ENCODE measurements around the gene CDA. TPM values are rescaled to one million over a fixed set of nuclear protein-coding genes. Genes with fewer than 3 reads are reported as not detected.
A peak's percentile ranks its signal among the peaks of the same experiment; 100 is the strongest.

Gene CDA
- total RNA-seq, 2 donors from 2014 or later = 29.1 to 110 TPM

DNA sequence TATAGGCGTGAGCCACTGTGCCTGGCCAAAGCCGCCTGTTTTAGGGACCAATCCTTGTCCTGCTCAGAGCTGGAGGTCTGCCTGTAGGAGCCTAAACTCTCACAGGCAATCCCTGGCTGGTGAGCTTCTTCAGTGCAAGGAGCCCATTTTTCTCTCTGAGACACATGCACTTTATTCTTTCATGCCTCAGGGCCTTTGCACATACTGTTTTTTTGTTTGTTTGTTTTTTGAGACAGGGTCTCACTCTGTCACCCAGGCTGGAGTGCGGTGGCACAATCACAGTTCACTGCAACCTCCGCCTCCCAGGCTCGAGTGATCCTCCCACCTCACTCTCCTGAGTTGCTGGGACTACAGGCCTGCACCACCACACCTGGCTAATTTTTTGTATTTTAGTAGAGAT lies 22.8 kb downstream of the CDA start:
- H3K4me1 ChIP-seq = peaks cover 4% of the 10 kb centered on the region

DNA sequence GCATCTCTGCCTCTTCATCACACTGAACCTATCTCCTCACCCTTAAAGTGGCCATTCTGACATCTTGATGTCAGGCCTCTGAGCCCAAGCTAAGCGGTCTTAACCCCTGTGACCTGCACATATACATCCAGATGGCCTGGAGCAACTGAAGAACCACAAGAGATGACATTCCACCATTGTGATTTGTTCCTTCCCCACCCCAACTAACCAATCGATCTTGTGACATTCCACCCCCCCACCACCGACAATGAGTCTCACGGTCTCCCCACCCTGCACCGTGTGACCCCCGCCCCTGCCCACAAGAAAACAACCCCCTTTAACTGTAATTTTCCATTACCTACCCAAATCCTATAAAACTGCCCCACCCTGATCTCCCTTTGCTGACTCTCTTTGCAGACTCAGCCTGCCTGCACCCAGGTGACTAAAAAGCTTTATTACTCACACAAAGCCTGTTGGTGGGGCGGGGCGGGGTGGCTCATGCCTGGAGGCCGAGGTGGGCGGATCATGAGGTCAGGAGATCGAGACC lies 23.4 kb downstream of the CDA start:
- H3K9ac ChIP-seq (ENCODE audit: low read depth in 2 of 2, low read length in 2 of 2) = no peak overlapping the region
- no peaks in the 10 kb centered on the region for H3K36me3 ChIP-seq
- no peaks in the 10 kb centered on the region for H3K9me3 ChIP-seq
- no peaks in the 10 kb centered on the region for H3K27me3 ChIP-seq
- H3K27ac ChIP-seq = peak overlapping the region; percentile 91
- H3K4me3 ChIP-seq = no peak overlapping the region
- peak; percentile 82 for DNase-seq
- TF ChIP-seq, protein P1, sequence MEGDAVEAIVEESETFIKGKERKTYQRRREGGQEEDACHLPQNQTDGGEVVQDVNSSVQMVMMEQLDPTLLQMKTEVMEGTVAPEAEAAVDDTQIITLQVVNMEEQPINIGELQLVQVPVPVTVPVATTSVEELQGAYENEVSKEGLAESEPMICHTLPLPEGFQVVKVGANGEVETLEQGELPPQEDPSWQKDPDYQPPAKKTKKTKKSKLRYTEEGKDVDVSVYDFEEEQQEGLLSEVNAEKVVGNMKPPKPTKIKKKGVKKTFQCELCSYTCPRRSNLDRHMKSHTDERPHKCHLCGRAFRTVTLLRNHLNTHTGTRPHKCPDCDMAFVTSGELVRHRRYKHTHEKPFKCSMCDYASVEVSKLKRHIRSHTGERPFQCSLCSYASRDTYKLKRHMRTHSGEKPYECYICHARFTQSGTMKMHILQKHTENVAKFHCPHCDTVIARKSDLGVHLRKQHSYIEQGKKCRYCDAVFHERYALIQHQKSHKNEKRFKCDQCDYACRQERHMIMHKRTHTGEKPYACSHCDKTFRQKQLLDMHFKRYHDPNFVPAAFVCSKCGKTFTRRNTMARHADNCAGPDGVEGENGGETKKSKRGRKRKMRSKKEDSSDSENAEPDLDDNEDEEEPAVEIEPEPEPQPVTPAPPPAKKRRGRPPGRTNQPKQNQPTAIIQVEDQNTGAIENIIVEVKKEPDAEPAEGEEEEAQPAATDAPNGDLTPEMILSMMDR (IDR thresholded peaks at IDR 0.05) = no peak
- intact Hi-C loops (cut with DNase I) = no loop called here
- peaks cover 4% of the 10 kb centered on the region for H3K4me1 ChIP-seq

More for the DNA sequence above, 22.8 kb downstream of the CDA start:
- intact Hi-C loops (cut with DNase I) = no loop called here
- TF ChIP-seq, protein P1 (IDR thresholded peaks at IDR 0.05) = no peak
- H3K27me3 ChIP-seq = no peaks in the 10 kb centered on the region
- no peaks in the 10 kb centered on the region for H3K9me3 ChIP-seq
- peak overlapping the region; percentile 91 for H3K27ac ChIP-seq
- H3K9ac ChIP-seq (ENCODE audit: low read depth in 2 of 2, low read length in 2 of 2) = no peak overlapping the region
- DNase-seq = no peak
- H3K4me3 ChIP-seq = no peak overlapping the region
- H3K36me3 ChIP-seq = no peaks in the 10 kb centered on the region

DNA sequence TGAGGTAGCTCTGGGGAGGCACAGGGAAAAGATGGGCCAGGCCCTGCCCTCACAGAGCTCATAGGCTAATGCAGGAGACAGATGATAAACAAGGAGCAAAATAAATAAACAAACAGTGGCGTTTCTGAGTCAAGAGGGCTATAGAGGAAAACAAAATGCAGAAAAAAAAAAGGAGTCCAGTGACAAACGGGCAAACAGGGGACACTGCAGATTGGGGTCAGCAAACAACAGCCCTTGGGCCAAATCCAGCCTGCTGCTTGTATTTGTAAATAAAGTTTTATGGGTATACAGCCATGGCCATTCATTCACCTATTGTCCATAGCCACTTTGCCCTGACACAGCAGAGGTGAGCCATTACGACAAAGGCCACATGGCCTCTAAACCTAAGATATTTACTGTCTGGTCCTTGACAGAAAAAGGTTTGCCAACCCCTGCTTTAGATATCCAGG lies 25.3 kb downstream of the CDA start:
- TF ChIP-seq, protein P1 (IDR thresholded peaks at IDR 0.05) = no peak
- peak overlapping the region in 1 of 2 donors; percentile 46 for H3K9ac ChIP-seq (ENCODE audit: low read depth in 2 of 2, low read length in 2 of 2)
- no peaks in the 10 kb centered on the region for H3K36me3 ChIP-seq
- no peaks in the 10 kb centered on the region for H3K9me3 ChIP-seq
- no peaks in the 10 kb centered on the region for H3K27me3 ChIP-seq
- H3K4me3 ChIP-seq = no peak overlapping the region
- intact Hi-C loops (cut with DNase I) = no loop called here
- no peak for DNase-seq
- H3K27ac ChIP-seq = peak overlapping the region; percentile 91
- H3K4me1 ChIP-seq = peaks cover 4% of the 10 kb centered on the region

DNA sequence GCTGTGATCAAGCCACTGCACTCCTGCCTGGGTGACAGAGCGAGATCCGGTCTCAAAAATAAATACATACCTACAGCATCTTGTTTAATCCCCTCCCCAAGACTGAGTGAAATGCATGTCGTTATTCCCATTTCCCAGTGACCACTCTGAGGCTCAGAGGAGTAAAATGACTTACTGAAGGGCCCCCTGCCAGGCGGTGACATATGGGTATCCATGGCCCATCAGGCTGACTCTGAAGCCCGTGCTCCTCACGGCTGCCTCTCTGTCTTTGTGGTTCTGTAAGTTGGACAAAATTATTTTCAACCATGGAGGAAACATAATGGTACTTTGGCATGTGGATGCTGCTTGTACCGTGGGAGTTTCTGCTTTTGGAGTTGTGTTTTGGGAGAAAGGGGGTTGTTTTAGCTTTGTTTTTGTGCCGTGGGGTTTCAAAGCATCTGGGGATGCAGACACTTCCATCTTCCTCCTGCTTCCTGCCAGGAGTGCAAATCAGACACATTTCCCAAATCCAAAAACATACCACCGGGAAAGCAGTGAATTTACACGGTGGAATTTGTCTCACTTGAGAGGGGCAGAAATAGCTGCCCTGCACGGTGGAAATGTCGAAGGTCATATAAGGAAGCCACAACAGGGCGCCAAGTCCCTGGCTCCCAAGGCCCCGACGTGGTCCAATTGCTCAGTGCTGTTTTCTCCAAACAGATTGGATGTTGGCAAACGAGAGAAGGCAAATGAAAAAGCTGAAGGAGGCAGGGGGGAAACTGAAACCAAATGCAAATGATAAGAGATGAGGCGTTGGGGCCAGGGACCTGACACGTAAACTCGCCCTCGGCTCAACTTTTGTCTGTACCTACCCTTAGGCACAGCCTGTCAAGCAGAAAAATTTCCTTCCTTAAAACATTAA lies 27.3 kb downstream of the CDA start:
- TF ChIP-seq, protein P1 (IDR thresholded peaks at IDR 0.05) = no peak
- Histone ChIP-seq H3K36me3 (no peaks in the 10 kb centered on the region), H3K4me3 (no peak overlapping the region), H3K27me3 (no peaks in the 10 kb centered on the region), H3K9me3 (no peaks in the 10 kb centered on the region), H3K27ac (no peak overlapping the region), H3K9ac (ENCODE audit: low read depth in 2 of 2, low read length in 2 of 2) (no peak overlapping the region), H3K4me1 (peaks cover 4% of the 10 kb centered on the region)
- DNase-seq = no peak
- intact Hi-C loops (cut with DNase I) = no loop called here

DNA sequence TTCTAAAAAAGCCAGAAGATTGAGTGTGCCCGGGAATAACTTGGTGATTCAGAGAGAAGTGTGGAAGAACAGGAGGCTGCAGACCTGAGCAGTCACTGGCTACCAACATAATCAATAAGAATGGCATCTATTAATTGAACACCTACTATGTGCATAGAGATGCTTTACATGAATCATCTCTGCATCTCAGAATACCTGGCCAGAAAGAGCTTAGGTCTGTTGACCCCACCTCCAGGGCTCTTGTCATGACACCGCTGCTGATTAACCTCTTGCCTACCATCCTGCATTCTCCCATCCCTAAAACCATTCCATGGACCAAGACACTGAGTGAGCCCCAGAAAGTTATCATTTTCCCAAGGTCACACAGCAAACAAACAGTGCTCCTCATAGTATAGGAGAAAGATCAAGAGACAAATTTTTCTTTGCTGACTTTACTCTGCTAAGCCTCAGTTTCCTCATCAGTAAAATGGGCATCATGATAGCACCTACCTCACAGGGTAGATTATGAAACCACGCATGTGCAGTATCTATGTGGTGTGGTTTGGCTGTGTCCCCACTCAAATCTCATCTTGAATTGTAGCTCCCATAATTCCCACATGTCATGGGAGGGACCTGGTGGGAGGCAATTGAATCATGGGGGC lies 28.1 kb downstream of the CDA start:
- peaks cover 4% of the 10 kb centered on the region for H3K4me1 ChIP-seq
- TF ChIP-seq, protein P1 (IDR thresholded peaks at IDR 0.05) = no peak
- H3K27me3 ChIP-seq = no peaks in the 10 kb centered on the region
- no peaks in the 10 kb centered on the region for H3K36me3 ChIP-seq
- no peak overlapping the region for H3K27ac ChIP-seq
- H3K9ac ChIP-seq (ENCODE audit: low read depth in 2 of 2, low read length in 2 of 2) = no peak overlapping the region
- intact Hi-C loops (cut with DNase I) = no loop called here
- no peak overlapping the region for H3K4me3 ChIP-seq
- DNase-seq = no peak
- H3K9me3 ChIP-seq = no peaks in the 10 kb centered on the region

Data from colonic mucosa (tissue), 4 donors.